Stimulated activated CD8-positive, alpha-beta memory T cell treated with anti-CD3 and anti-CD28 coated beads, Interleukin-15, amount 100 ng/mL, for 24 hours (primary cell): ENCODE measurements around the gene ARHGAP24.

Experiments used
- DNase-seq: peaks from one replicate; pipeline ENCODE4 v3.0.0-alpha.2; 2020; ENCODE audit warnings: low read depth

Gene ARHGAP24

DNA sequence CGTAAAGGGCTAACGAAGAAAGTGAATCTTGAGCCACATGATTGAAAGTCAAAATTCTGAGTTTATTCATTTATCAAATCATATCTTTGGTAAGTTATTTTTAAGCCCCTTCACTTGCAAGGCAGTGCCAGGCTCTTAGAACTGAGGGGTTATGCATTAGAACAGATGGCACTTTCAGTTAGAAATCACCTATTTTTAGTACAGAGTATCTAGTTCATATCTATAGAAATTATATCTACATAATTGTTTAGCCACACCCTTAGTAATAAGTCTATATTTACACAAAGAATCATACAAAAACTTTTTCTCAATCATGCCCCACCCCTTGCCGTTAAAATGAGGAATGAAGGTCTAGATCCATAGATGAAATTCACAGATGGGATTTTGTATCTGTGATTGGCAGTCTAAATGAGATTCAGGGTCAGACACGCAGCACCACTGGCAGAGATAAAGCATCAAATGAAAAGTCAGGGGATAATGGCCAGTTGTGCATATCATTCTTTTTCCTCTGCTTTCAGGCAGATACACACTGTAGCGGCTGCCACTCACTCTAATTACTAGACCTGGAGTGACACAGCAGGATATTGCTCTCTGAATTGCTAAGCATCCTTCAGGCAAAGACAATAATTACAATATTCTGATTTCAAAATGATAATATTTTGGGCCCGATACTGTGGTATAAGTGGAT lies 444.4 kb downstream of the ARHGAP24 start:
- DNase-seq = no peak

DNA sequence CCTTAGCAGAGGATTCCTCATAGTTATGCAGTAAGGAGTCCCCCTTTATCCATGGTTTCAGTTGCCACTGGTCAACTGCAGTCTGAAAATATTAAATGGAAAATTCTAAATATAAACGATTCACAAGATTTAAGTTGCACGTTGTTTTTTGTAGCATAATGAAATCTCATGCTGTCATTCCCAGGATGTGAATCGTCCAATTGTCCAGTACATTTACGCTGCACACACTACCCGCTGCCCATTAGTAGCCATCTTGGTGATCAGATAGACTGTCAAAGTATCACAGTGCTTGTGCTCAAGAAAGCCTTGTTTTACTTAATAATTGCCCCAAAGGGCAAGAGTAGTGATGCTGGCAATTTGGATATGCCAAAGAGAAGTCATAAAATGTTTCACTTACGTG lies 450.1 kb downstream of the ARHGAP24 start:
- no peak for DNase-seq

DNA sequence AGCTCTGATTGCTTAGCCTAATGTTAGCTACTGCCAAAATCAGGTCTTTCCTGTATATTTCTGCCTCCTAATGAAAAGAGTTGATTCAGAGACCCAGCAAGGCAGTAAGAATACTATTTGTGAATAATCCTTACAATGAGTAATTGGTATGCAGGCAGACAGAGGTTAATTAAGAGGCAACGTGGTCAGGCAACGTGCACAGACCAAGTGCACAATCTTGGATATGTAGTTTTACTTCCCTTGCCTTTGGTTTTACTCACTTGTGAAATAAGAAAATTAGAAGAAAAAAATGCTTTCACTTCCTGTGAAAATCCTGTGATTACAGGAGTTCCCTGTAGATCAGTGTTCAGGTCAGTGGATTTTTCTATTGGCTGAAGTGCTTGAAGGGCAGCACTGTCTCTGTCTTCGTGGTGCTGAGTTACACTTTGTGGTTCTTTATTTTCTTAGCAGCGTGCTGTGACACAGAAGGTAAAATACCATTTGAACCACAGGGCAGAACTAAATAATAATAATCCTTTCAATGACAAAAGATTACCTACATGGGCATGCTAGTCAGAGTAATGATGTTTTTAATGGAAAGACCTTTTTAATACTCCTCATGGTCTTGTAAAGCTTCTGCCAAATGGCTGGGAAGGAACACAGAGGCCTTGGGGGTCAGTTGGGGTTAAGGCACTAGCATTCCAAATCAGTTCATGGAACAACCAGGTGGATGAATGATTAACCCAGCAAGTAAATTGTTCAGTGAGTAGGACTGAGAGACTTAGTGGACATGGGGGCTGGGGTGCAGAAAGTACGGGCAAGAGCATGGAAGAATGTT lies 454.0 kb downstream of the ARHGAP24 start:
- DNase-seq = no peak

DNA sequence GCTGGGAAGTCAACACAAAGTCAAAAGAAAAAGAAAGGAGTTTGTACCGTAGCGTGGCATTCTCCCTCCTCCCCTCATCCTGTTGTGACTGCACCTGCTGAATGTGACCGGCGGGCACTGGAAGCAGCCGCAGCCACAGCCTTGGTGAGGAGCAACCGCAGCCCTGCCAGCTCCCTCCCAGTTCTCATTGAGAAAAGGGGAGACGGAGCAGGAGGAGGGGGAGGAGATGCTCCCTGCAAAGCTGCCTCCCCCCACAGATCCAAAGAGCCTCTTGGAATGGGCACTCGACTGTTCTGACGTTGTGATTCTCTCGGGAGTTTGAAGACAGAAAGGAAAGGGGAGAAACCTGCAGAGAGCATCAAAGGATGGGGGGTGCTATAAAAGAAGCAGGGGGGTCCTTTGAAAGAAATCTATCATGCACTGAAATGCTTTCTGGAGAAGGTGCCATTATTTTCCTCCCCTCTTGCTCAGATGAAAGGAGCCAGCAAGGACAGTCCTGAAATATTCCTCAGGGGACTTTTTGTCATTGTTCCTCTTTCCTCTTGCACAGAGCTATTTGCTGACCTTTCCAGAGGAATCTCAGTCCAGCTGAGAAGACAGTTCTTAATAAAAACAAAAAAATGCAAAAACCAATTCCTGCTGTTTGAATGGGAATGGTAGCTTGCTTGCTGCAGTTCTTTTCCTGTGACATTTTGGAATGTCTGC lies 455.2 kb downstream of the ARHGAP24 start:
- DNase-seq = no peak

DNA sequence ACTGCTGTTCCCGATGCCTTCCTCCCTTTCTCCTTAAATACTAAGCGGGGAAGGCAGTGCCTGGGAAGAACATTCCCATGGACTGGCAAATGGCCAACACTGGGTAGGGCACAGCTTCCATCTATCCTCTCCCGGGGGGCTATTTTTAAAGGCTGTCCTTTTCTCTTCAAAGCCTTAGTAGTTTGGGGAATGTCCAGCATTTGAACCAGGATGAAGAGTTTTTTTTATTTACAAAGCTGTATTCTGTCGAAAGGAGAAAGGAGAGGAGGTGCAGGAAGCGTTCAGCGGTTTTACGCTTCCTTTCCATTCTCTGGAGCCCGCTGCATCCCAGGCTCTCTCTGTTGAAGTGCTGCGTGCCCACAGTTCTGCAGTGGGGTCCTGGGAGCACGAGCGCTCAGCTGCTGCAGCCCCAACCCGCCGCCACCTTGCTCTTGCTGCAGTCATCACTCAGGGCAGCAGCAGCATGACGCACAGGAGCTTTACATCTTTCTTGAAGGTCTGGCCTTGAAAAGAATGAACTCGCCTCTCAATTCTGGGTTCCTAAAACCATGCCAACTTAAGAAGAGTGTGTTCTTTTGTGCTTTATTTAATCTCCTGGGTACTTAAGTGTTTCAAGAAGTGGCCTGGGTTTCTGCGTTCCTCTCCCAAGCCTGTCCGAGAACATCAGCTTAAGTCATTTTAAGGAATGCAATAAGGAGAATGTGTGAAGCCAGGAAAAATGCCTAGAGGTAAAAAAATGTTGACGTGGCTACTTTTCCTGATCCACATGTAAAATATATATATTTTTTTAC lies 457.7 kb downstream of the ARHGAP24 start:
- DNase-seq = no peak

DNA sequence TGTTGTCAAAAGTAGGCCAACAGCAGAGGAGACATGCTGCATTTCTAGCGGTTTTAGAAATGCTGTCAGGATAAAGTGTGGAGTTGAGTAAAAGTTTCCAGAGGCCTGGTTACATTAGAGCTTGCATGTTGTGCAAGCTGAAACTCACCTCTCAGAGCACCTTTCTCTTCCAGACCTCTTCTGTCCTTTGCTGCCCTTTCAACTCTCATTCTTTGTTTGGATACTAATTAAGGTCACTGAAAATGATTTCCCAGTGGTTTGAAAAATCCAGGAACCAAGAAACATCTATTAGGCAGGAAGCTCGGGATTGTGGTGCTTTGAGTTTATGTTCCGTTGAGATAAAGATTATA lies 458.3 kb downstream of the ARHGAP24 start:
- no peak for DNase-seq

DNA sequence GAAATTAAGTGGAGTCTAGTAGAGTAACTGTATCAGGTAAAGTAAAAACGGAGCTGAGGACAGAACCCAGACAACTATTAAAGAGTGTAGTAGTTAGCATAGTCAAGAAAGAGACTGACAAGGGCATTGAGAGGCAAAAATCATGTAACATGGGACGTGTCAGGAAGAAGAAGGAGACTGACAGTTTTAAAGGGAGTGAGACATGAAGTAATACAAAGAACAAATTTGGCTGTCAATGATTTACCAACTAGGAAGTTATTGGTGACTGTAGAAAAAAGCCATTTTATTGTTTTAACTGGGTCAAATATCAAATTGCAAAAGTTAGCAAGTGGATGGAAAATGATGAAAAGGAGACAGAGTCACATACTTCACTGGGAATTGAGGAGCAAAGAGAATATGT lies 462.6 kb downstream of the ARHGAP24 start:
- DNase-seq = no peak

DNA sequence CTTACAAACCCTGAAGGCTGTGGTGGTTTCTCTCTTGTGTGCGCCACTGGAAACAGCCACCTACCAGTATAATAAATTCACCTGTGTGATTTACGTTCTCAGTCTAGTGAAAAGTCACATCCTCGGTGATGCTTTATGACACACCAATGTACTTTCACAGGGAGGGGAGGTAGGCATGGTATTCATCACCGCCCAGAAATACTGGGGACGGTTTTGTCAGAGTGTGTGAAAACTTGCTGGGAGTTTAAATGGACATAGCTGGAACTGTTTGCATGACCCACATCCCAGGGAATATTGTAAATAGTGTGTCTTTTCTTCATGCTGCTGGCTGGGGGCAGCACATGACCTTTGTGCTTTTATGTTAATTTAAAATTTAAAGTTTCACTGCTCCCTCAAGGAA lies 463.1 kb downstream of the ARHGAP24 start:
- DNase-seq = no peak

DNA sequence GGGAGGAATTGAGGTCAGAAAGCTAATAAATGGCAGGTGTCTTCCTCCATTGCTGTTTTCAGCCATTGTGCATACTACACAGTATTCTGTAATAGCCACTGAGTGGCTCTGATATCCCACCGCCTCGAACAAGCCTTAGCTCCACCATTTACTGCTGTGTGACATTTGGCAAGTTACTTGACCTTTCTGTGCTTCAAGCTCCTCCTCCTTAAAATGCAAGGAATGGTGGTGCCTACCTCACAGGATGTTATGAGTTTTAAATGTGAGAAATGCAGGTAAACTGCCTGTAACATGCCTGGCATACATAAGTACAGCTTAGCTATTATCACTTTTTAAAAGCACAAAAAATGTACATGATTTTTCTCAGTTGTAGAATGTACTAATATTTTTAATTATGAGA lies 464.0 kb downstream of the ARHGAP24 start:
- no peak for DNase-seq

DNA sequence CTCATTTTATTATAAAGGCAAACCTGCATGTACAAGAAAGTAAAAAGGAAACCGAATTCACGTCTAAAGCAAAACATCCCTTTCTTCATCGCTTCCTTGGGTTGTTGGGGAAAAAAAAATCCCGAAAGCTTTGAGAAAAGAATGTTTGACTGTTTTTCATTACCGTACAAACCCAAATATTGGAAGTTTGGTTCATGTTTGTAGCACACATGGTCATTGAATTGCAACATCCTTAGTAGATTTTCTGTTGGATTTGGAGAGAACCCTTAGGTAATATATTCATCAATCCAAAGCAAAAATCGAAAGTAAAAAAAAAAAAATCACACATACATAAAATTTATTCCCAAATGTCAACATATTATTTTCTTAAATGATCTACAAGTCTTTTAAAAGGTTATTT lies 464.6 kb downstream of the ARHGAP24 start:
- DNase-seq = no peak

DNA sequence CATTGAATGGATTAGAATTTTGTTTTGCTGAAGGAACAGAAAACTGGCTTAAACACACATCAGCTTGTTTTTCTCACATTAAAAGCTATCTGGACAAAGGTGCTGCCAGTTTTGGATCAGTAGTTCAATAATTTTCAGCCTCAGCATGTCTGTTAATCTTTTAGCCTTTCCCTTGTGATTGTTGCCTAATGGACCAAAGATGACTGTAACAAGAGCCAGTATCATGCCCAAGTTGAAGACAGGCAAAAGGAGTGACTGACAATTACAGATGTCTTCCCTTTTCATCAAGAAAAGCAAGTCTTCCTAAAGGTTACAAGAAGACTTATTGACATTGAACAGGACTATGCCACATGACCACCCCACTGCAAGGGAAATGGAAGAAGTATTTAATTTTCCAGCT lies 465.2 kb downstream of the ARHGAP24 start:
- DNase-seq = no peak

DNA sequence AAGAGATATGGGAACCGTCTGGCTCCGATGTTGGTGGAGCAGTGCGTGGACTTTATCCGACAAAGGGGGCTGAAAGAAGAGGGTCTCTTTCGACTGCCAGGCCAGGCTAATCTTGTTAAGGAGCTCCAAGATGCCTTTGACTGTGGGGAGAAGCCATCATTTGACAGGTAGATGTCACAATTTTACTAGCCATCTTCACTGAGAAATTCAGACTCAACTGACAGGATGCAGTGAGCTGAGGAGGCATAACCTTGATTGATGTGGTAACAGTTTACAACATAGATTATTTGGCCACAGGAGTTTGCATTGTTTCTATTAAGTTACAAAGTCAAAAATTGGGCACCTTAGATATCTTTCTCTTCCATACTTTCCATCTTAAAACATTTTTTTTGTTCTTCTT lies 467.2 kb downstream of the ARHGAP24 start:
- no peak for DNase-seq

DNA sequence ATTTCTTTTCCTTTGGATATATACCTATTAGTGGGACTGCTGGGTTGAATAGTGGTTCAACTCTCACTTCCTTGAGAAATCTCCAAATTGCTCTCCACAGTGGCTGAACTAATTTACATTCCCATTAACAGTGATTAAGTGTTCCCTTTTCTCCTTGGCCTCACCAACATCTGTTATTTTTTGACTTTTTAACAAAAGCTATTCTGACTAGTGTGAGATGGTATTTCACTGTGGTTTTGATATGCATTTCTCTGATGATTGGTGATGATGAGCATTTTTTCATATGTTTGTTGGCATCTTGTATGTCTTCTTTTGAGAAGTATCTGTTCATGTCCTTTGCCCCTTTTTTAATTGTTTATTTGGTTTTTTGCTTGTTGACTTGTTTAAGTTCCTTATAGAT lies 471.9 kb downstream of the ARHGAP24 start:
- DNase-seq = no peak

DNA sequence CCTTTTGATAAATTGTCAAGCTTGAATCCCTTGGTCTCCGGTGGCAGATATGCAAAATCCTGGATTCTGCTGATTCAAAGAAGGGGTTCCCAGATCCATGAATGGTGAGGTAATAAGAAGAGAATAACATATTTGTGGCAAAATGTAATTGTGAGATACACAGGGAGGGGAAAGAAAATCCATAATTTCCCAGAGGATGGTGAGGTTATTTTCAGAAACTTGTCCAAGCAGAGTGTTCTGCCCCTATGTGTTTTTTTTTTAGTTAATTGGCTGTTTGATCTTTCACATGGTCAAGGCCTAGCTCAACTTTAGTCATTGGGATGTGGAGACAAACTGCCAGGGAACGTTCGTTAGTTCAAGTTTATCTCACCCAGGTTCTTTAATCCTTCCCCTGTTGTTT lies 476.1 kb downstream of the ARHGAP24 start:
- no peak for DNase-seq

DNA sequence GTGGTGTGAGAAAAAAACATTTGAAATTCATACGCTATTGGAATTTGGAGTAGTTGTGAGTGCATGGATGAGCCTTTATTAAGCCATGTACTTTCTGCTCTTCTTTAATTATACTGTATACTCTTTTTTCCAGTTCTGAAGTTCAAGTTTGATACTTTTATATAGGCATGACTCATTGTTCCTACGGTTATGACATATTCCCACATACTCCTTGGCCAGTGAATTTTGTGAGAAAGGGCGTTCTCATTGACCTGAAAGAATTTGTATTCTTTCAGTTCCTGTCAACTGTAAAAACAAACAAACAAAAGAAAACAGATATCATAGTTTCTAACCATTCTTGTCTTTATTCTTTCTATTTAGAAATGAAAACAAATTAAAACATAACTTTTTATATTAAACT lies 477.6 kb downstream of the ARHGAP24 start:
- no peak for DNase-seq

DNA sequence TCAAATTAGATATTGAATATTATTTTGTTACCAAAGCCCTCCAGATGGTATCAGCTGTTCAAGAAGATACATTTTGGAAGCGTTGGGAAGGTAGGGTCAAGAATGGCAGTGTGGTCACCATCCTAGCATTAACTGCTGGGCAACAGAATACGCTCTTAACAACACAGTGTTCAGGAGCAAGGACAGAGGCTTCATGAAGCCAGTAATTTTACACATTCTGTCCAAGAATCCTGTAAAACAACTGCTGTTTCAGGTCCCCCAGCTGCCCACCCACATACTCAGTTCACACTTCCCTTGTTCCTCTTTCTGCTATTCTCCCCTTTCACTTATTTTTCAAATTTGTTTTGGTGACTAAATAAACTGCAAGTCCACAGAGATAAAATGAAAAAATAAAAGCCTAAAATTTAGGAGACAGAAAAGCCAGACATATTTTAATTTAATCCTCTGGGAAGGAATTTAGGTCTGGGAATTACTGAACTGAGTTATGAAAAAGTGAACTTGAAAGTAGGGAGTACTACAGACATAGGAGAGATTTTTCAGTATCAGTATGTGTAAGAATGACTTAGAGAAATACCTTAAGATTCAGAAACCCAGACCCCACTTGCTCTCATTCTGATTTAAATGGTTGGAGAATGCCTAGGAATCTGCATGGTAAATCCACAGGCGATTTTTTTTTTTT lies 478.2 kb downstream of the ARHGAP24 start:
- no peak for DNase-seq

DNA sequence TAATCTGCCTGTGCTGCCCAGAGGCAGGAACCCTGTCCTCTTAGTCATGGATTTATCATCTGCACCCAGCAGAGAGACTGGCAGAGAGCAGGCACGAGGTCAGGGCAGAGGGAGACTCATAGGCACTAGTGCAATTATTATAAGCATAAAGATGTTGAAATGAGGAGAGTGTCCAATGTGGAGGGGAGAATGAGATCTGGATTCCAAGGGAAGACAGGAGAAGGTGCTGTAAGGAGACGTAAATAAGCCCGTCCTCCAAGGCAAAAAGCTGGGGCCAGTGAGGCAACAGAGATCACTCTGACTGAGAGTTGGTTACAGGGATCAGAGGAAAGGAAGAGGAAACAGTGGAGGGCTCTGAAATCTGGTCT lies 478.7 kb downstream of the ARHGAP24 start:
- no peak for DNase-seq

DNA sequence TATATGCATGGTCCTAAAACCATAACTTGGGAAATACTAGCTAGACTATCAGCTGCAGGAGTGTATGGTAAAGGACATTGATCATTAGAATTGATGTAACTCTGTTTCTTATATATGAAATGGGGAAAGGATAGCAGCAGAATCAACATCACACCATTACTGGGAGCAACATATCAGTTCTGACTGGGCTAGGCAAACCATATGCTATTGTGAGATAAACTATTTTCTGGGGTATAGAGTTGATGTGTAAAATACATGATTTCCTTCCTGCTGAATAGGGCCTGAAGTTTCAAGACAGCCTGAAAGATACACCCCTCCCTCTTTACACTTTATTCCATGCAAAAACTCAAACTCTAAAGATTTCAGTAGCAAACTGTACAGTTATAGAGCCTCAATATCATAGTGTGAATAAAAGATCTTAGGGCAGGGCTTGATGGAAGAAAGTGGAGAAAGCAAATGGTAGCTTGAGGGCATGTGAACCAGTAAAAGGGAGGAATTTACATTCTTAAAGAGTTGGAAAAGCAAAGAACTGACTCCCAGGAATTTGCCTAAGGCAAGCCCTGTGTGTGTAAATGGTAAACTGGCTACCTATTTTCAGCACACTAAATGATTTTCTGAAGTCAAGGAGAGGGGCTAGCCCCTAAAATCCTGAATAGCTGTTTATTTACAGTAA lies 480.8 kb downstream of the ARHGAP24 start:
- DNase-seq = no peak

DNA sequence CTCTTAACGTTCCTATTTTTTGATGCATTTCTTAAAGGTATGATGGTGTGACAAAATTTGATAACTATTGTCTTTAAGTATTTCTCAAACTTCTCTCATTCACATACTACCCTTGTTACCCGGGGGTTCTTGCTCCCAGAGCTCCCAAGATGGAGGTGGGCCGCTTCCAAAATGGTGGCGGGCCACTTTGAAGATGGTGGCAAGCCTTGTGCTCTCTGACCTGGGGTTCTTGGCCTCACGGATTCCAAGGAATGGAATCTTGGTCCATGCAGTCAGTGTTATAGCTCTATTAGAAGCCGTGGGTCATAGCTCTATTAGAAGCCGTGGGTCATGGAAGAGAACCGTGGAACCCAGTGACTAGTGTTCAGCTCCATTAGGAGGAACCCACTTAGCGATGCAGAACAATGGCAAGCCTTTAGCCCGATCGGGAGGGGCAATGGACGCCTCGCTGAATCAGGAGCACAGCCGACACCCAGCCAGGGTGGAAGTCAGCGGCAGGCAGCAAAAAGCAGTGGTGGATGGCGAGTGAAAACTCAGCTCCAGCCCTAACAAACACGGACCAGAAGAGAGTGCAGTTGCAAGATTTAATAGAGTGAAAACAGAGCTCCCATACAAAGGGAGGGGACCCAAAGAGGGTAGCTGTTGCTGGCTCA lies 481.5 kb downstream of the ARHGAP24 start:
- DNase-seq = no peak

DNA sequence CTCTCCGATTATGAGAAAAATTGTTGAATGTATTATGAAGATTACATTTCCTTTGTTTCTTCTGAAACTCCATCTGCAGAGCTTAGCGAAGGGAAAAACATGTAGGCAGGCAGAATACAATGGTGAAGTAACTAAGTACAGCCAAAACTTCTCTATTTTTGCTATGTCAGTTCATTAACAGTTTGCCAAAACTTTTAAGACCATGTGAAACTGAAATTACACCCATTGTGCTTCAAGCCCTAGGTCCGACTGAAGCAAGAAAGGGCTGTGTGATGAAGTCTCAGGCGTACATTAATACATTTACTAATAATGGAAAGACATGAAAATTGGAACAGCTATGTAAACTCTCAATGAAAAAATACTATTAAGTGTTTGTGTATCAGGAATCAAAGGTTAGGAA lies 486.9 kb downstream of the ARHGAP24 start:
- no peak for DNase-seq

DNA sequence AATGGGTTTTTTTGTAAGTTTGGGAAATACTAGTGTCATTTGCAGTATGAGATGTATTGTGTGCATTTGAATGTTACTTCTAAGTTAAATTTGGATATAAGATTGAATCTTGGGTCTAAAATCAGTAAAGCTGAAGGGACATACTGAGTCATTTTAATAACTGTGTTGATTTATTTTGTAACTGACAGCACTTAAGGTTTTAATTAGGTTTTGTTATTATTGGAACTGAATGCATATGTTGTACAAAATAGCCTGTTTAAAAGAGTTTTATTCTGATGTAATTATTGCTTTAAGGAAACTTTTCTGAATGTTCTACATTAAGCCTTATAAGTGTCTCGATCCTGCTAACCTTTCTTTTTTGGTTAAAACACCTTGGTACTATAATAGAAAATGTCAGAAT lies 488.3 kb downstream of the ARHGAP24 start:
- no peak for DNase-seq
